H54 (cell line): ENCODE measurements around the gene SNURF.
"Not testable (repeated sequence)": the region's sequence is repeated elsewhere in the genome, so short reads cannot be mapped to it uniquely, and the experiment has no call there.

ENCODE experiments used
- DNase-seq: peaks from one replicate; pipeline ENCODE4 v3.0.0; 2011; ENCODE audit warnings: low spot score, mixed read lengths; ENCODE audit not compliant: insufficient read length
- FAIRE-seq: peaks from 3 replicates; lab custom pipeline; 2011; peaks lifted over from hg19 to GRCh38; lab: Jason Lieb, UNC
- POLR2A ChIP-seq: IDR thresholded peaks from 2 replicates; pipeline ENCODE4 v1.6.1; 2011; ENCODE audit warnings: low read depth, mild to moderate bottlenecking, low read length

Gene SNURF

GRCh38 chr15:24954783-24955530 lies at the start of gene SNURF, which contains the start of gene SNRPN:
SNURF (plus strand) TSS chr15:24954987; CDS start chr15:24955049, 62 bp downstream.
SNRPN (plus strand) TSS chr15:24954987; CDS start chr15:24974454, 19,467 bp downstream.
- no peak for FAIRE-seq
- TF ChIP-seq POLR2A = peak; percentile 74
- DNase-seq = peak; percentile 15

- TF ChIP-seq POLR2A = no peak
- DNase-seq (no peak), FAIRE-seq (no peak)
Measured at GRCh38 chr15:24916305-24917009, 38.3 kb upstream of the SNURF start.

GRCh38 chr15:24917431-24917830 lies 37.4 kb upstream of the SNURF start:
- FAIRE-seq (no peak), DNase-seq (no peak)
- no peak for TF ChIP-seq POLR2A

GRCh38 chr15:24919446-24919845 lies 35.3 kb upstream of the SNURF start:
- TF ChIP-seq POLR2A = no peak

GRCh38 chr15:24922781-24923180 lies 32.0 kb upstream of the SNURF start:
- not testable (repeated sequence) for FAIRE-seq, DNase-seq

More at GRCh38 chr15:24919446-24919845, 35.3 kb upstream of the SNURF start:
- FAIRE-seq (no peak), DNase-seq (no peak)

GRCh38 chr15:24924153-24924552 lies 30.6 kb upstream of the SNURF start:
- FAIRE-seq (no peak), DNase-seq (no peak)
- no peak for TF ChIP-seq POLR2A

GRCh38 chr15:24924621-24925020 lies 30.2 kb upstream of the SNURF start:
- no peak for TF ChIP-seq POLR2A
- DNase-seq = no peak
- FAIRE-seq = no peak

- not testable (repeated sequence) for DNase-seq, FAIRE-seq
Measured at GRCh38 chr15:24931874-24932732, 22.7 kb upstream of the SNURF start.

GRCh38 chr15:24933716-24934115 lies 21.1 kb upstream of the SNURF start:
- FAIRE-seq = no peak

GRCh38 chr15:24938224-24938623 lies 16.6 kb upstream of the SNURF start:
- not testable (repeated sequence) for FAIRE-seq, DNase-seq

More at GRCh38 chr15:24933716-24934115, 21.1 kb upstream of the SNURF start:
- DNase-seq = no peak
- TF ChIP-seq POLR2A = no peak

GRCh38 chr15:24940236-24940635 lies 14.6 kb upstream of the SNURF start:
- DNase-seq = no peak
- no peak for FAIRE-seq
- TF ChIP-seq POLR2A = no peak

GRCh38 chr15:24943361-24943760 lies 11.4 kb upstream of the SNURF start:
- TF ChIP-seq POLR2A = no peak
- DNase-seq (no peak), FAIRE-seq (no peak)

- no peak for DNase-seq
- no peak for TF ChIP-seq POLR2A
Measured at GRCh38 chr15:24944954-24945353, 9.8 kb upstream of the SNURF start.

GRCh38 chr15:24945711-24946110 lies 9.1 kb upstream of the SNURF start:
- TF ChIP-seq POLR2A = no peak
- no peak for DNase-seq
- FAIRE-seq = no peak

More at GRCh38 chr15:24944954-24945353, 9.8 kb upstream of the SNURF start:
- no peak for FAIRE-seq
